HCT116 (cell line): ENCODE data around the gene PAX2. TPM values are rescaled to one million over a fixed set of nuclear protein-coding genes. Genes with fewer than 3 reads are reported as not detected.

Source experiments
- ATAC-seq: fragments of 200-7000 bp; cut with Tn5 transposase; 2 replicates; pipeline ENCODE4 v1.9.1; 2020; ENCODE audit warnings: mild to moderate bottlenecking, moderate library complexity
- BruUV-seq: library from RNA; stranded (reverse); fragments of 400-500 nt; replicated peaks from 2 replicates; lab custom pipeline; 2021; lab: Mats Ljungman, UMichigan
- CTCF ChIA-PET: fragments of 300-600 bp; sonication (Branson Sonifier 250); formaldehyde crosslinking; loops from one replicate; lab custom pipeline; 2021; ENCODE audit warnings: antibody characterized with exemption; lab: Charles Lee
- POLR2A ChIA-PET: fragments of 300-600, 350-600 bp; sonication (Branson Sonifier 250); formaldehyde crosslinking; loops from one replicate; lab custom pipeline; 2021; ENCODE audit warnings: antibody characterized with exemption; lab: Charles Lee
- RAD21 ChIA-PET, 2 experiments: fragments of 300-600 bp; sonication (Branson Sonifier 250); formaldehyde crosslinking; loops; one replicate each; lab custom pipeline; 2023; ENCODE audit warnings: low total read pairs in 2 of 2; ENCODE audit not compliant: uncharacterized antibody in 2 of 2, unreplicated experiment in 2 of 2, low non-redundant PET in 1 of 2; lab: Charles Lee
- DNase-seq: peaks from one replicate; pipeline ENCODE4 v3.0.0-alpha.2; 2010; ENCODE audit warnings: low read depth, low spot score
- H2AFZ ChIP-seq: fragments of 200-600 bp; shearing (Covaris generic), sonication (generic); 2 replicates; pipeline ENCODE4 v1.6.1; 2017; ENCODE audit warnings: low read depth, mixed run types, mixed read lengths, antibody characterized with exemption, low read length; ENCODE audit not compliant: poor library complexity, severe bottlenecking
- H3K27ac ChIP-seq: 2 replicates; pipeline ENCODE4 v1.5.1; 2012; ENCODE audit warnings: low read depth, low read length
- H3K27me3 ChIP-seq: fragments of 200-600 bp; sonication (generic); 2 replicates; pipeline ENCODE4 v1.6.1; 2016; ENCODE audit warnings: mixed run types, low read length, mixed read lengths; ENCODE audit not compliant: insufficient read depth
- H3K36me3 ChIP-seq, 2 experiments: fragments of 200-500 bp in 1 of 2; fragments of 200-600 bp in 1 of 2; sonication (Bioruptor generic) in 1 of 2; sonication (generic) in 1 of 2; 2 replicates each; pipeline versions ENCODE4 v1.5.1 to v1.6.1; 2014 to 2016; ENCODE audit warnings: low read length in 2 of 2, inconsistent platforms in 1 of 2, mixed read lengths in 1 of 2, mixed run types in 1 of 2; ENCODE audit not compliant: insufficient read depth in 2 of 2, control insufficient read depth in 1 of 2
- H3K4me1 ChIP-seq, 2 experiments: fragments of 200-600 bp in 1 of 2; sonication (generic) in 1 of 2; 2 replicates each; pipeline versions ENCODE4 v1.5.1 to v1.6.1; 2012 to 2017; ENCODE audit warnings: low read length in 2 of 2, inconsistent platforms in 1 of 2, mild to moderate bottlenecking in 1 of 2, mixed read lengths in 1 of 2, mixed run types in 1 of 2, moderate library complexity in 1 of 2; ENCODE audit not compliant: insufficient read depth in 2 of 2, control insufficient read depth in 1 of 2
- H3K4me2 ChIP-seq: fragments of 200-600 bp; sonication (generic); 2 replicates; pipeline ENCODE4 v1.6.1; 2017; ENCODE audit warnings: mixed run types, low read length, mixed read lengths
- H3K4me3 ChIP-seq, 2 experiments: fragments of 200-600 bp in 1 of 2; sonication (generic) in 1 of 2; replicated peaks in 1 of 2; 2 replicates each; pipeline ENCODE4 v1.5.1; 2011 to 2016; ENCODE audit warnings: low read length in 2 of 2, control low read depth in 1 of 2, low read depth in 1 of 2, mild to moderate bottlenecking in 1 of 2, mixed read lengths in 1 of 2, mixed run types in 1 of 2
- H3K79me2 ChIP-seq: fragments of 200-600 bp; sonication (generic); 2 replicates; pipeline ENCODE4 v1.6.1; 2017; ENCODE audit warnings: mild to moderate bottlenecking, mixed run types, low read length, moderate library complexity, mixed read lengths; ENCODE audit not compliant: insufficient read depth
- H3K9ac ChIP-seq: fragments of 200-600 bp; sonication (generic); 2 replicates; pipeline ENCODE4 v1.6.1; 2016; ENCODE audit warnings: low read length, mixed read lengths
- H3K9me2 ChIP-seq: fragments of 200-600 bp; sonication (generic), shearing (Covaris generic); 2 replicates; pipeline ENCODE4 v1.6.1; 2017; ENCODE audit warnings: mixed run types, mild to moderate bottlenecking, moderate library complexity; ENCODE audit not compliant: insufficient read depth
- H3K9me3 ChIP-seq, 2 experiments: fragments of 200-500 bp in 1 of 2; fragments of 200-600 bp in 1 of 2; sonication (Bioruptor generic) in 1 of 2; sonication (generic) in 1 of 2; 2 replicates each; pipeline ENCODE4 v1.6.1; 2014 to 2017; ENCODE audit warnings: low read length in 2 of 2, mixed read lengths in 2 of 2, inconsistent platforms in 1 of 2, low read depth in 1 of 2, mild to moderate bottlenecking in 1 of 2, mixed run types in 1 of 2, moderate library complexity in 1 of 2; ENCODE audit not compliant: control insufficient read depth in 1 of 2, insufficient read depth in 1 of 2
- H4K20me1 ChIP-seq: fragments of 200-600 bp; sonication (generic), shearing (Covaris generic); 2 replicates; pipeline ENCODE4 v1.6.1; 2017; ENCODE audit warnings: mixed run types, mild to moderate bottlenecking, moderate library complexity; ENCODE audit not compliant: insufficient read depth
- ATF3 ChIP-seq: IDR thresholded peaks from 2 replicates; pipeline ENCODE4 v1.6.1; 2012
- CBX3 ChIP-seq: IDR thresholded peaks from 2 replicates; pipeline ENCODE4 v1.6.1; 2012; ENCODE audit warnings: low read depth
- CEBPB ChIP-seq: IDR thresholded peaks from 2 replicates; pipeline ENCODE4 v1.6.1; 2012; ENCODE audit warnings: low read depth
- EGR1 ChIP-seq: IDR thresholded peaks from 2 replicates; pipeline ENCODE4 v1.6.1; 2012; ENCODE audit warnings: low read depth
- ELF1 ChIP-seq: IDR thresholded peaks from 2 replicates; pipeline ENCODE4 v1.6.1; 2012; ENCODE audit warnings: low read depth, borderline replicate concordance
- EZH2 ChIP-seq: fragments of 200-600 bp; sonication (generic); IDR thresholded peaks from 2 replicates; pipeline ENCODE4 v1.6.1; 2017; ENCODE audit warnings: antibody characterized with exemption, mixed run types
- EZH2phosphoT487 ChIP-seq: fragments of 200-600 bp; IDR thresholded peaks from 2 replicates; pipeline ENCODE4 v1.6.1; 2018; ENCODE audit warnings: antibody characterized with exemption, borderline replicate concordance
- FOSL1 ChIP-seq: IDR thresholded peaks from 2 replicates; pipeline ENCODE4 v1.6.1; 2012; ENCODE audit warnings: low read depth
- MAX ChIP-seq: IDR thresholded peaks from 2 replicates; pipeline ENCODE4 v1.6.1; 2012
- POLR2A ChIP-seq: IDR thresholded peaks from 2 replicates; pipeline ENCODE4 v1.7.0; 2011; ENCODE audit warnings: borderline replicate concordance; ENCODE audit not compliant: insufficient read depth, insufficient read length; ENCODE audit errors: extremely low read depth
- POLR2AphosphoS5 ChIP-seq: IDR thresholded peaks from 2 replicates; pipeline ENCODE4 v1.6.1; 2011; ENCODE audit warnings: mild to moderate bottlenecking, low read depth, low read length, moderate library complexity
- REST ChIP-seq: IDR thresholded peaks from 2 replicates; pipeline ENCODE4 v1.6.1; 2012; ENCODE audit warnings: low read depth
- SP1 ChIP-seq: IDR thresholded peaks from 2 replicates; pipeline ENCODE4 v1.6.1; 2012; ENCODE audit warnings: low read depth
- SRF ChIP-seq: IDR thresholded peaks from 2 replicates; pipeline ENCODE4 v1.6.1; 2012; ENCODE audit warnings: low read depth
- TCF7L2 ChIP-seq: IDR thresholded peaks from 2 replicates; pipeline ENCODE4 v1.7.0; 2011; ENCODE audit warnings: borderline replicate concordance, inconsistent platforms; ENCODE audit not compliant: insufficient read depth, insufficient read length; ENCODE audit errors: extremely low read depth
- YY1 ChIP-seq: IDR thresholded peaks from 2 replicates; pipeline ENCODE4 v1.6.1; 2011; ENCODE audit warnings: low read length, low read depth, moderate library complexity, mild to moderate bottlenecking; ENCODE audit not compliant: insufficient replicate concordance; ENCODE audit errors: extremely low read depth
- ZFX ChIP-seq: fragments of 450-650 bp; IDR thresholded peaks from 2 replicates; pipeline ENCODE4 v1.6.1; 2017
- ZNF274 ChIP-seq: fragments of 200-500 bp; sonication (Bioruptor generic); IDR thresholded peaks from 2 replicates; pipeline ENCODE4 v1.6.1; 2014; ENCODE audit warnings: mild to moderate bottlenecking, low read depth, low read length, inconsistent platforms
- intact Hi-C: fragments of 100-400 bp; cut with micrococcal nuclease; formaldehyde crosslinking; loops from 2 replicates; pipeline ENCODE4 v1.10.0; 2022
- total RNA-seq: library from RNA; stranded (reverse); gene quantifications from one replicate; pipeline ENCODE4 v1.2.1, GENCODE V29; 2021; ENCODE audit not compliant: unreplicated experiment

The PAX2 gene
- total RNA-seq, 1 experiment from 2014 or later: 5.0 TPM

GRCh38 chr10:100739517-100740368 is 5.6 kb upstream of the PAX2 start:
- no TSS peak for BruUV-seq
- H3K27me3 ChIP-seq: no peaks in the 10 kb centered on the region

More at GRCh38 chr10:100739517-100740368, 5.6 kb upstream of the PAX2 start:
- TF ChIP-seq FOSL1 (no peak), TCF7L2 (no peak), EGR1 (no peak), EZH2phosphoT487 (no peak), ATF3 (no peak), ZNF274 (no peak), CBX3 (no peak), POLR2AphosphoS5 (no peak), ELF1 (no peak), EZH2 (no peak), POLR2A (no peak), SP1 (no peak), YY1 (no peak), CEBPB (no peak), REST (no peak), MAX (no peak), SRF (no peak), ZFX (no peak)
- TF ChIP-seq, all 23 proteins: peak for 0
- POLR2A ChIA-PET: no interaction called here
- Histone ChIP-seq H3K9ac (no peak overlapping the region), H3K27ac (no peak overlapping the region), H3K4me3 (no peak overlapping the region), H3K36me3 (no peaks in the 10 kb centered on the region), H3K4me2 (no peak overlapping the region), H2AFZ (no peak overlapping the region), H3K9me3 (no peaks in the 10 kb centered on the region), H4K20me1 (no peaks in the 10 kb centered on the region), H3K4me1 (peaks cover 8 to 16% of the 10 kb centered on the region in 2 experiments; a peak in 3 of 4 replicates), H3K79me2 (no peaks in the 10 kb centered on the region), H3K9me2 (no peaks in the 10 kb centered on the region)
- CTCF ChIA-PET: interaction anchor here (1.6 to 4.9 kb wide), 3 partner anchors 11 to 177 kb away, joined by 6 to 60 read pairs (median 7); no protein-coding TSS in a partner anchor
- intact Hi-C loops: loop anchor here (5.0 to 10.0 kb wide), 3 partner anchors 88 to 275 kb away; no protein-coding TSS in a partner anchor
- DNase-seq: no peak
- ATAC-seq: no peak
- RAD21 ChIA-PET: interaction anchor here in 1 of 2 experiments (0.7 kb wide), 1 partner anchor 34 kb away, joined by 5 read pairs; no protein-coding TSS in a partner anchor
